CD4-positive, alpha-beta T cell treated with Interleukin-4 for 4 hours (primary cell): Measurements from ENCODE around the gene MEP1A.
"Not testable (repeated sequence)": the region's sequence is repeated elsewhere in the genome, so short reads cannot be mapped to it uniquely, and the experiment has no call there.

Experiments used
- DNase-seq: peaks from one replicate; pipeline ENCODE4 v3.0.0-alpha.2; 2020

The MEP1A gene

DNA sequence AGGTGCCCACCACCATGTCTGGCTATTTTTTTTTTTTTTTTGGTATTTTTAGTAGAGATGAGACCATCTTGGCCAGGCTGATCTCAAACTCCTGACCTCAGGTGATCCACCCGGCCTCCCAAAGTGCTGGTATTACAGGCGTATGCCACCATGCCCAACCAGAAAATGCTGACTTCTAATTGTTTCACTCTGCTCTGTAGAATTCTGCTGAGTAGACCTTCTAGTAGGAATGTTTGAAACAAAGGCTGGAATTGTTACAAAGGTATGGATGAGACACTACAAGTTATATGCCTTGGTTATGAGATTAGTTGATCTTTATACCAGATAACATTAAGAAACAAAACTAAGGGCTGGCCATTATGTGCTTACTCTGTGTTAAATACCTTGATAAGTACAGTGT, 44.8 kb downstream of the MEP1A start:
- DNase-seq = no peak

- not testable (repeated sequence) for DNase-seq
These were observed 49.2 kb downstream of the MEP1A start for GRCh38 chr6:46842252-46842846.

DNA sequence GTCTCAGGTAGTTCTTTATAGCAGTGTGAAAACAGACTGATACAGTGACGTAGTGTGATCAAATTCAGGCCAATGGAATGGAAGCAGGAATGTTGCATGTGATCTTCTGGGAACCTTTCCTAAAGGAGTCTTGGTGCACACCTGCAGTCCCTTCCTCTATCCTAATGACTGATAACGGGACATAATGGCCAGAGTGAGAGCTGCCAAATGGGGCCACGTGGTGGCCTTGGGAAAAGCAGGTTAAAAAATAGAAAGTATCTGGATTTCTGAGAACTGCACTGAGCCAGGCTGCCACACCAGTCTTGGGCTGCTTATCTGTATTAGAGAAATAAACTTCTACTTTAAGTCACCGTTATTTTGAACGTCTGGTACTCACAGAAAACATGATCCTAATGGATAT, 51.9 kb downstream of the MEP1A start:
- DNase-seq = no peak

- peak; percentile 24 for DNase-seq
These were observed 55.6 kb downstream of the MEP1A start for GRCh38 chr6:46848684-46849360.

GRCh38 chr6:46849361-46849690, 56.1 kb downstream of the MEP1A start:
- no peak for DNase-seq

- DNase-seq = no peak
These were observed 57.6 kb downstream of the MEP1A start for GRCh38 chr6:46850792-46851191.

DNA sequence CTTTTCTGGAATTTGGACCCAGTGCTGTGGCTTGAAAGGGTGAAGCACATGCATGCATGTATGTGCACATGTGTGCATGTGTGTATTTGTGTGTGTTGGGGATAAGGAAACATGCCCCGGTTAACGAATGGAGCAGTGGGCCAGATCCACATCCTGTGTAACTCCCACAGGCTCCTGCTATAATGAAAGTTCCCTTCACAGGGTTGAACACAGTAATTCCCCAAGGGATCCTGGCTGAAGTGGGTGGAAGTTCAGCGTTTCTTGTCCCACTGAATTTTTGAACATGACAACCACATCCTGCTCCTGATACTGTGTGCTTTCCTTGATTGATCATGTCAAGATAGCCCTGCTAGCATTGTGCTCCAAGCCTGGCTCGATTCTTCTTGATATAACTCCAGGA, 58.4 kb downstream of the MEP1A start:
- DNase-seq = not testable (repeated sequence)

- DNase-seq = peak; percentile 27
These were observed 62.8 kb downstream of the MEP1A start for GRCh38 chr6:46855966-46856365.

DNA sequence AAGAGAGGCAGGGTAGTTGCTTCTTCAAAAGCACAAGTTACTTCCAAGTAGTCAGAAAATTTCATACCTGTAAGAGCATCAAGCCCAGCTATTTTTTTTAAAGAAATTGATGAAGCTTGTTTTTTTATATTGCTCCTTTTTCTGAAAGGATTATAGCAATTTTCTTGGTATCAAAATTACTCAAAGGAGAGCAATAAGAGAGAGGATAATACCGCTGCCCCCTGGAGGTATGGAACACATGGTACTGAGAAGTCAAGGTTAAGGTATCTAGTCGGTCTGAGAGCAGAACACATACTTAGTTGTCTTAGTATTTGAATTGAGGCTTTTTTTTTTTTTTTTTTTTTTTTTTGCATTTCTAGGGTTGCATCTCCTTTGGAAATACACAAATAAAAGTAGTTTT, 69.2 kb downstream of the MEP1A start:
- no peak for DNase-seq

GRCh38 chr6:46863791-46864190, 70.6 kb downstream of the MEP1A start:
- DNase-seq = no peak

DNA sequence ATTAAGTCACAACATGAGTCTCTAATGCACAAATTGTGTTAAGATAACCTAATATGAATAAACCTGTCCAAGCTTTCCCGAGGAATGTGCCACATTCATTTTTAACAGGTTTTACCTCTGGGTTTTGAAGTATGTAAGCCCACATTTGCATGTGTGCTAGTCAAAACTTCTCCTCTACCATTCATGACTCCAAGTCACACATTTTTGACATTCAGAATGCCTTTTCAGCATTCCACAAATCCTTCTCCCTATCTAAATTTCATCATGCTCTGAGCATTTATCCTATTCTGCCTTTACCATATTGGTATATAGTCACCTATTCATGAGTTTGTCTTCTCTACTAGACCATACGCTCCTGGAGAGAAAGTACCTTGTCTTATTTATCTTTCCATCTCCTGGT, 72.0 kb downstream of the MEP1A start:
- DNase-seq = no peak

DNA sequence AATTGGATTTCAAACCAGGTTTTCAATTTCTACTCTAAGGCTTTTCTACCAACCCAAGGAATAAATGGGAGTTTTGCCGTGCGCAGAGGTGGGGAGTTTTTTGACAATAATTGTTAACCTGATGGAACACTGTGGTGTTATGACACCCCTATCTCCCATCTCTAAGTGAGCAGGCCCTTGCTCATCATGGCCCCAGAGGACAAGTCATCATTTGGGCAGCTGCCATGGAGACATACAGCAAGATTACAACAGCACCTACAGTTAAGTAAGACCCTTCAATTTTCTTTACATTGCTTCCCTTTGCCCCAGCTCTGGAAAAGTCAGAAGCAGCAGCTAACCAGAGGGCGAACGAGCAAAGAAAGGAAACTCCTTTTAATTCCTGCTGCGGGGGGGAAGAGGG, 74.2 kb downstream of the MEP1A start:
- no peak for DNase-seq

- no peak for DNase-seq
These were observed 82.9 kb downstream of the MEP1A start for GRCh38 chr6:46876126-46876525.

DNA sequence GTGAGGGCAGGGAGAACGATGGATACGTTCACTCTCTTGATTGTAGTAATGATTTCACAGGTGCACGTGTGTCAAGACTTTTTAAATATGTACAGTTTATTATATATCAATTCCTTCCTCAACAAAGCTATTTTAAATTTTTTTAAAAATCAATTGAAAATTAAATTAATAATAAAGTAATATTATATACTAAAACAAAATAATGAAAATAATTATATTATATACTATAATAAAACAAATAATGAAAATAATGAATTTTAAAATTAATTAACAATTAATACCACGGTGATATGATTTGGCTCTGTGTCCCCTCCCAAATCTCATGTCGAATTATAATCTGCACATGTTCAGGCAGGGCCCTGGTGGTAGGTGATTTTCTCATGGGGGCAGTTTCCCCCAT, 85.8 kb downstream of the MEP1A start:
- DNase-seq = no peak

GRCh38 chr6:46882645-46883044, 89.5 kb downstream of the MEP1A start:
- DNase-seq = no peak

- no peak for DNase-seq
These were observed 94.8 kb downstream of the MEP1A start for GRCh38 chr6:46888031-46888430.

GRCh38 chr6:46888578-46888977, 95.4 kb downstream of the MEP1A start:
- DNase-seq = no peak
